Neural progenitor cell (in vitro differentiated cells): ENCODE results near the gene ADK. TPM values are rescaled to one million over a fixed set of nuclear protein-coding genes. Genes with fewer than 3 reads are reported as not detected.

ENCODE experiments used
- DNase-seq: peaks from one replicate; pipeline ENCODE4 v3.0.0-alpha.2; 2016; ENCODE audit warnings: low spot score
- H2AFZ ChIP-seq: fragments of 200-600 bp; sonication (generic); replicated peaks from 2 replicates; pipeline ENCODE4 v1.6.1; 2016; ENCODE audit warnings: antibody characterized with exemption
- H3F3A ChIP-seq: fragments of 200-600 bp; sonication (generic); 2 replicates; pipeline ENCODE4 v1.6.1; 2016; ENCODE audit warnings: antibody characterized with exemption, low read depth
- H3K27ac ChIP-seq: fragments of 200-600 bp; sonication (generic); 2 replicates; pipeline ENCODE4 v1.5.1; 2016; ENCODE audit warnings: mild to moderate bottlenecking
- H3K27me3 ChIP-seq: fragments of 200-600 bp; sonication (generic); 2 replicates; pipeline ENCODE4 v1.6.1; 2016; ENCODE audit warnings: mild to moderate bottlenecking, moderate library complexity
- H3K36me3 ChIP-seq: fragments of 200-600 bp; sonication (generic); 2 replicates; pipeline ENCODE4 v1.5.1; 2016
- H3K4me1 ChIP-seq: fragments of 200-600 bp; sonication (generic); 2 replicates; pipeline ENCODE4 v1.6.1; 2016; ENCODE audit warnings: mixed run types
- H3K4me2 ChIP-seq: fragments of 200-600 bp; sonication (generic); 2 replicates; pipeline ENCODE4 v1.6.1; 2016
- H3K4me3 ChIP-seq: fragments of 200-600 bp; sonication (generic); 2 replicates; pipeline ENCODE4 v1.5.1; 2016
- H3K79me2 ChIP-seq: fragments of 200-600 bp; sonication (generic); 2 replicates; pipeline ENCODE4 v1.6.1; 2016; ENCODE audit warnings: low read depth
- H3K9ac ChIP-seq: fragments of 200-600 bp; sonication (generic); 2 replicates; pipeline ENCODE4 v1.6.1; 2016
- H3K9me3 ChIP-seq: fragments of 200-600 bp; sonication (generic); 2 replicates; pipeline ENCODE4 v1.5.1; 2016; ENCODE audit warnings: low read depth
- H4K20me1 ChIP-seq: fragments of 200-600 bp; sonication (generic); 2 replicates; pipeline ENCODE4 v1.6.1; 2016; ENCODE audit warnings: low read depth
- H3K27ac Mint-ChIP-seq: 3 replicates; pipeline ENCODE4 v1.8.0; 2021; ENCODE audit warnings: mixed read lengths
- H3K27me3 Mint-ChIP-seq: 2 replicates; pipeline ENCODE4 v1.8.0; 2022; ENCODE audit warnings: low read depth, mild to moderate bottlenecking, inconsistent platforms, moderate library complexity, mixed read lengths; ENCODE audit not compliant: insufficient read depth
- H3K36me3 Mint-ChIP-seq: 3 replicates; pipeline ENCODE4 v1.8.0; 2021; ENCODE audit warnings: mixed read lengths
- H3K4me1 Mint-ChIP-seq: 3 replicates; pipeline ENCODE4 v1.8.0; 2021; ENCODE audit warnings: mixed read lengths
- H3K4me3 Mint-ChIP-seq: 3 replicates; pipeline ENCODE4 v1.8.0; 2021; ENCODE audit warnings: mild to moderate bottlenecking, moderate library complexity, mixed read lengths
- H3K9me3 Mint-ChIP-seq: 3 replicates; pipeline ENCODE4 v1.8.0; 2020; ENCODE audit warnings: mixed read lengths
- CTCF ChIP-seq: fragments of 200-600 bp; sonication (generic); IDR thresholded peaks from 2 replicates; pipeline ENCODE4 v1.5.1; 2017; ENCODE audit warnings: antibody characterized with exemption, mild to moderate bottlenecking
- EZH2 ChIP-seq: fragments of 200-600 bp; sonication (generic); IDR thresholded peaks from 2 replicates; pipeline ENCODE4 v1.6.1; 2017; ENCODE audit warnings: antibody characterized with exemption, mild to moderate bottlenecking, moderate library complexity
- EZH2phosphoT487 ChIP-seq: fragments of 200-600 bp; sonication (generic); IDR thresholded peaks from 2 replicates; pipeline ENCODE4 v1.6.1; 2017; ENCODE audit warnings: antibody characterized with exemption
- total RNA-seq: library from RNA; depleted of rRNA; stranded (reverse); fragments of >200 nt; gene quantifications from 2 replicates; pipeline ENCODE4 v1.2.3, GENCODE V29; 2015; ENCODE audit warnings: low replicate concordance

Gene ADK
- total RNA-seq, 1 donor from 2014 or later = 50.9 TPM

GRCh38 chr10:74544106-74544505, 393.1 kb downstream of the ADK start:
- Mint-ChIP-seq H3K27ac (no peak overlapping the region), H3K4me3 (no peak overlapping the region), H3K36me3 (no peaks in the 10 kb centered on the region), H3K4me1 (no peaks in the 10 kb centered on the region), H3K9me3 (no peaks in the 10 kb centered on the region), H3K27me3 (no peaks in the 10 kb centered on the region)
- TF ChIP-seq EZH2 (no peak), EZH2phosphoT487 (no peak), CTCF (no peak)
- H3K36me3 ChIP-seq = no peaks in the 10 kb centered on the region
- no peak overlapping the region for H2AFZ ChIP-seq
- no peak overlapping the region for H3K4me2 ChIP-seq
- no peaks in the 10 kb centered on the region for H3K27me3 ChIP-seq
- no peaks in the 10 kb centered on the region for H4K20me1 ChIP-seq
- H3K9ac ChIP-seq = no peak overlapping the region
- no peaks in the 10 kb centered on the region for H3K9me3 ChIP-seq
- no peak overlapping the region for H3K4me3 ChIP-seq
- no peaks in the 10 kb centered on the region for H3K79me2 ChIP-seq
- H3K4me1 ChIP-seq = no peaks in the 10 kb centered on the region
- no peak for DNase-seq
- H3K27ac ChIP-seq = no peak overlapping the region
- H3F3A ChIP-seq = no peaks in the 10 kb centered on the region

DNA sequence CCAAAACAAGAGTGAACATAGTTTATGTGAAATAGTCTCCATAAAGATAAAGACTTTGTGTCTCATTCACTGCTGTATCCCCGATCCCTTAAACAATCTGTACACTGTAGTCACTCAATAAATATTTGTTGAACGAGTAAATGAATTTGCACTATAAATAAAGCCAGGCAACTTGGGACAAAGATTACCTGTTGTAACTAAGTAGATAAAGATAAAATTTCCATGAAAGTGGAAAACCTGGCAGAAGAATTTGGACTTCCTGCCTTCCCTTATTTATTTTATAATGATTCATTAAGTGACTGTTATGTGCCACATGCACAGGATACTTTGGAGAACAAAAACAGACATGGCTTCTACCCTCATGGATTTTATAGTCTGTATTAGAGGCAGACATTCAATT, 397.7 kb downstream of the ADK start:
- Histone ChIP-seq H3K4me1 (no peaks in the 10 kb centered on the region), H3K36me3 (no peaks in the 10 kb centered on the region), H3K9ac (no peak overlapping the region), H3K4me3 (no peak overlapping the region), H3K4me2 (no peak overlapping the region), H3K9me3 (no peaks in the 10 kb centered on the region), H3K27ac (no peak overlapping the region), H4K20me1 (no peaks in the 10 kb centered on the region), H2AFZ (no peak overlapping the region), H3K27me3 (no peaks in the 10 kb centered on the region), H3K79me2 (no peaks in the 10 kb centered on the region), H3F3A (no peaks in the 10 kb centered on the region)
- H3K9me3 Mint-ChIP-seq = no peaks in the 10 kb centered on the region
- no peak overlapping the region for H3K27ac Mint-ChIP-seq
- H3K4me1 Mint-ChIP-seq = no peaks in the 10 kb centered on the region
- no peak for DNase-seq
- no peaks in the 10 kb centered on the region for H3K27me3 Mint-ChIP-seq
- peaks cover 4% of the 10 kb centered on the region for H3K36me3 Mint-ChIP-seq
- no peak overlapping the region for H3K4me3 Mint-ChIP-seq
- TF ChIP-seq EZH2phosphoT487 = no peak
- no peak for TF ChIP-seq EZH2
- no peak for TF ChIP-seq CTCF

GRCh38 chr10:74556072-74556705, 405.2 kb downstream of the ADK start:
- H3K27ac ChIP-seq = no peak overlapping the region
- Mint-ChIP-seq H3K9me3 (no peaks in the 10 kb centered on the region), H3K4me3 (no peak overlapping the region), H3K36me3 (peaks cover 4% of the 10 kb centered on the region), H3K27me3 (peaks cover 2% of the 10 kb centered on the region), H3K4me1 (no peaks in the 10 kb centered on the region), H3K27ac (no peak overlapping the region)
- H3K36me3 ChIP-seq = no peaks in the 10 kb centered on the region
- H3K9me3 ChIP-seq = no peaks in the 10 kb centered on the region
- no peak overlapping the region for H3K9ac ChIP-seq
- H3K79me2 ChIP-seq = no peaks in the 10 kb centered on the region
- TF ChIP-seq EZH2phosphoT487 (no peak), EZH2 (no peak), CTCF (no peak)
- H3K4me1 ChIP-seq = no peaks in the 10 kb centered on the region
- no peak for DNase-seq
- H3K4me3 ChIP-seq = no peak overlapping the region
- H2AFZ ChIP-seq = no peak overlapping the region
- no peaks in the 10 kb centered on the region for H3F3A ChIP-seq
- H3K4me2 ChIP-seq = no peak overlapping the region
- H4K20me1 ChIP-seq = no peaks in the 10 kb centered on the region
- no peaks in the 10 kb centered on the region for H3K27me3 ChIP-seq
